NAMALWA (cell line): ENCODE measurements around the gene SMC3.
"Not testable (repeated sequence)": the region's sequence is repeated elsewhere in the genome, so short reads cannot be mapped to it uniquely, and the experiment has no call there.

Source experiments
- DNase-seq: peaks from one replicate; pipeline ENCODE4 v3.0.0-alpha.2; 2015; ENCODE audit warnings: low spot score

SMC3 gene

DNA sequence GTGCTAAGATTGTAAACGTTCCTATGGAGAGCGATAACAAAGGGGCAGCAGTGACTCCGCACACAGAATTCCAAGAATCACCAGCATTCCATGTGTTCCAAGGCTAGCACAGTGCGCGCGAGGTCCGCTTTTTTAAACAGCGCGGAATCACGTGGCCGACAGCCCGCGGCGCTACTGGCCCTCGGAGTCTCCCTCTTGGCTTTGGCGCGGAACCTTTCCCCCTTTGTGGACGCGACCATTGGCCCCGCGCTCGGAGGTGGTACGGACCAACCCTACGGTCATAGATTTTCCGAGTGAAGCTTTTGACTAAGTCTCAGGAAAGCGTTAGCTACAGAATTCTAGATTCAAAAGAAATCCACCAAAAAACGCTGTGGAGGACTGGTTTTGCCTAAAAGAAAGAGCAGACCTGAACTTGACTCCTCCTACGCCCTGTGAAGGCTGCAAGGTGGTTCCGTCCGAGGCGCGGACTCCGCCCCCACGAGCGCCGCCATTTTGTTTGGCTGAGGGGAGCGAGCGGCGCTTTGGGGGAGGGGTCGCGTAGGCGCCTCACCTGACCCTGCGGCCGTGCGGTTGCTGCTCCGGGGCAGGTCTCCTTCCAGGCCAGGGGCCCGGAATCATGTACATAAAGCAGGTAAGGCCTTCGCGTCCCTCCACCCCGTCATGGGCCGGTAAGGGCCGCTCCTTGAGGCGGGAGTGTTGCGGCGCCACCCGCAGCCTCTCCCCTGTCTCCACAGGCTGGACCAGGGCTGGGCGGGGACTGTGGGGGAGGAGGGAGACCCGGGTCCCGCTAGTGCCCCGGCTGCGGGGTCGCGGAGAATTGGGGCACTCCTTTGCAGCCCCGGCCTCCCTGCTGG is at the start of gene SMC3:
TSS of gene SMC3 (plus strand) at position 495 of the 854 bp plus-strand sequence. CDS start at position 617, 122 bp downstream.
- peak; percentile 93 for DNase-seq

DNA sequence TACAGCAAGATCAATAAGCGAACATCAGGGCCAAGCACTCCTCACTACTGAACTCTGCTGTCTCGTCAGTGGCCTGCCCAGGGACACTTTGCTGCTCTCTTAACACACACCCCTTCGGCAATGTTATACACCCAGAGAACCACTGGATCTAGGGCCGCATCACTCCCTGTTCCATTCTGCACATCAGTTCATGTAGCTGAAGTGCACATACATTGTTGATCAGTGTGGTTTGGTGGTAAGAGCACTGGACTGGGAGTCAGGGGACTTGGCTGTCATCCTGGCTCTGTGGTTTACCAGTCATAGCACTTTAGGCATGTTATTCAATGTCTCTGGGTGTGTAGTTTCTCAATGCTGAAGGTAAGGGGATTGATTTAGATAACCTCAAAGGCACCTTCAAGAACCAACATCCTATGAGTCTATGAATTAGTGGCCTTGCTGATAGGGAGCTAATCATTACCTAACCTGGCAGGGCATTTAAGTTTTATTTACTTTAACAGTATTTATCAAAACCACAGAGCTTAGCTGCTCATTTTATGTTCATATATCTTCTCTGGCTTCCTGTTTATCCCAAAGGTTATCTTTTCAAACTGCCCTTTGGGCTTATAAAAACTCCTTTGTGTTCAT is 45.0 kb upstream of the SMC3 start:
- no peak for DNase-seq

DNA sequence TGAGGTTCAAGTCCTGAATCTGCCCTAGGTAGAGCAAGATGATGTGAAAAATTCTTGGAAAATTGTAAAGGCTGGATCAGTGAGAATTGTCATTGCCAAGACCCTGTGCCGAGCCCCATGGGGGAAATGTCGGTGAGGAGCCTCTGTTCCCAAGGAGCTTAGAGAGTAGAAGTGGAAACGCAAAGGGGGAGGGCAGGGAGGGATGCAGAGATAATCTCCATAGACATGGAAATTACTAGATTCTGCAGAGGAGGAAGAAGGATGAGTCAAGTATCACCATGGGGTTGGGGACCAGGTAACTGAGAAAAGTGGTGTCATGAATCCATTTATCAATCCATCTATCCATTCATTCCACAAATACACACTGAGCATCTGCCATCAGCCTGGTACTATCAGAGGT is 43.8 kb upstream of the SMC3 start:
- no peak for DNase-seq

DNA sequence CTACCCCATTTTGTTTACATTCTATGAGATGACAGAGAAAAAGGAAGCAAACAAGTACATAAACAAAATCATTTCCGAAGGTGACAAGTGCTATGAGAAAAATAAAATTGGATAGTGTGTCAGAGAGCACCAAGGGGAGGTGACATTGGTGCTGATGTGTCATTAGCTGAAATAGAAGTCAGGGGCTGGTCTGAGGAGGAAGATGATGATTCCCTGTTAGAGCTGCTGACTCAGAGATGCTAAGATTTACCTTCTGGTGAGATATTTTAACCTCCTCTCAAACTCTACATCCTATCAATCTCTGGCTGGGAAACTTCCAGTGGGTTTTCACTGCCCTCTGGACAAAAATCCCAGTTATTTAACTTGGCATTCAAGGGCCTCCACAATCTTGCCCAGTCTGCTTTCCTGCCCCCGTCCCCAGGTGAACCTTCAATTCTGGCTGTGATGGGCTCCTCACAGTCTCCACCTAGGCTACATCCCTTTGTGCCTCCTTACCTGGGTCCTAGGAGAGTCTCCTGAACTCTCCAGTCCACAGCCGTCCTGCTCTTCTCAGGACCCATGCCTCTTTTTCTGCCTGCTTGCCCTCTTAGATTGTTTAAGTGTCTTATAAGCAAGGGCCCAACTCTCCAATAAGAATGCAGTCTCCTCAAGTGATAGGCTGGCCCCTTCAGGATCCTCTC is 43.2 kb upstream of the SMC3 start:
- DNase-seq = no peak

DNA sequence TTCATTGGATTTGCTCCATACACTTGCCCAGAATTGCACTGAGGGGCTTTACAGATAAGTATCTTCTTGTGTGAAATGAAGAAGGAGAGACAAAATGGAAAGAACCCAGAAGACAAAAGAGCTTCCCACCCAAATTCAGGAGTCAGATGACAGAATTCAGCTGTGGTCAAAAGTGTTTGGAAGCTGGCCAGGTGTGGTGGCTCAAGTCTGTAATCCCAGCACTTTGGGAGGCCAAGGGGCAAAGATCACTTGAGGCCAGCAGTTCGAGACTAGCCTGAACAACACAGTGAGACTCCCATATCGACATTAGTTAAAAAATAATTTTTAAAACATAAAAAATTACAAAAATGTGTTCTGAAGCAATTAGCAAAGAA is 42.6 kb upstream of the SMC3 start:
- DNase-seq = no peak

DNA sequence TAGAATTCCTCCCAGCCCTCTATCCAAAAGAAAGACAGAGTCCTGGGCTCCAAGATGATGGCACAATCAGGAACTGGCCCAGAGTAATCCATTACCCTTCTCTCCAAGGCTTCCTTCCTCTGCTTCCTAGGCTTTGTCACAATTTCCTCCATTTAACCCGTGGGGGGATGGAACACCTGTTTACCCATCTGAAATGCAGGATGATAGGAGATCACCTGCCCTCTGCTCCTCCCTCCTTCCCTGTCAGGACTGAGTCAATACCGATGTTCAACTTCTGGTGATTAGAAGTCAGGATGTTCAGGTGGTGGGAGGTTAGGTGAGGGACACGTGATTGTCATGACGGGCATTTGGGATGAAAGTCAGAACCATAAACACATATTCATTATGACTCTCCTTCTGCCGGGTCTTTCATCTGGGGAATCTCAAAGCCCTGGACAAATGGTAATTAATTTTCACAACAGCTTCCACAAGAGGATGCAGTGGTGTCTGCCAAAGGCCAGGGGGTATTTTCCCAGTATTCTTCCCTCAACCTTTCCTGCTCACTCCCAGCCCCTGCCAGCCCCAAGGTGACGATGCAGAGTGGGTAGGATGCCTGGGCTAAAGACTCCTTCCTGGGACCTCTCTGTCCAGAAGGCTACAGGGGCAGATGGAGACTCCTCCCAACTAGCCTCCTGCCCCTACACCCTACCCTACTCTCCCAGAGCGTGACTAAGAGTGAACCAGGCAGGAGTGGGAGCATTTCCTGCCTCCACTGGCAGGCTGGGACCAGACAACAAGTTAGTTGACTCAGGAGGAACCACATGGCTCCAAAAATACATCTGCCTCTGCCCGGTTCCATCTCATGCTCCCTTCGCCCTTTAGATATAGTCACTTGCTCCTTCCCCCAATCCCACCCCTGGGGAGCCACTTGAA is 41.9 kb upstream of the SMC3 start:
- DNase-seq = no peak

DNA sequence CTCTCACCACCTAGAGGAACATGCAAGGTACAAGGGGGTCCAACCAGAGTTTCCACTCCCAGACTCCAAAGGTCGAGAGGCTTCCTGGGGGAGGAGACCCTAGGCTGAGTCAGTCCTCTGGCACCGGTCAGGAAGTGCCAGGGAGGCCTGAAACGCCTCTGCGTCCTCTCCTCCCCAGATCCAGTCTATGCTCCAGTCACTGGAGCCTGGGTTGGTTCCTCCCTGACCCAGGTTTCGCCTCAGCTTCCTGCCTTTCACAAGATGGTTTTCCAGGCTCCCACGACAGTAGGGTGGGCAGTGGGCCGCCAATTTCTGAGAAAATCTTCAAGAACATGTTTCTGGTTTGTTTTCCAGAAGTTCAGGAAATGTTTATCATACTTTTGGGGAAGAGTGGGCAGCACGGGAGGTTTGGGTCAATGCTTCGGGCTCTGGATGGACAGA is 39.7 kb upstream of the SMC3 start:
- DNase-seq = no peak

DNA sequence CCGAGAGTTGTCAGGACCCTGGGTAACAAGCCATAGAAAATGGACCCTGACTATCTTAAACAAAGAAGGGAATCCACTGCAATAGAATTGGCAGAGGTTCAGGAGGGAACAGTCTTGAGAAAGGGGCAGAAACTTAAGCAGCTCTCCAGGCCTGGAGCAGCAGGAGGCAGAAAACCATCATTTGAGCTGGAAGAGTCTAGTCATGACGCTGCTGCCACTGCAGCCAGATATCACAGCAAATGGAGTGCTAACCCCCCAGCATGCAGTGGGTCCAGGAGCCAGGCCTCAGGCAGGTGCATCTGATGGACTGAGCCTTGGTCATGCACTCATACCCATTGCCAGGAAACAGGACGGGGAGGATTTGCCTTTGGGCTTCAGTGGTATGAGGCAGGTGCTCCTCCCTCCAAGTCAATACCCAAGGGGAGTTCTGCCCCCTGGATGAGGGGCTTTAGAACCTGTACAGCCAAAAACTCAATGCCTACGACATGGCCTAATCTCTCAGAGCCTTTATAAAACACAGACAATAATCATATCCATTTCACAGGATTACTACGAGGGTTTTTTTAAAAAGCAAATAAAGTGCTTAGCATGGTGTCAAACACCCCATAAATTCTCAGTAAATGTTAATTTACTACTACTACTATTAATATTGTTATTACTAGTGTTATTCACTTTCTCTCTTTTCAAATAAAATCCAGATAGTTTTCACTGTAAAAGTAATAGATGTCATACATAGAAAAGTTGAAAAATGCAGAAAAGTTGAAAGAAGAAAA is 39.1 kb upstream of the SMC3 start:
- peak; percentile 11 for DNase-seq

DNA sequence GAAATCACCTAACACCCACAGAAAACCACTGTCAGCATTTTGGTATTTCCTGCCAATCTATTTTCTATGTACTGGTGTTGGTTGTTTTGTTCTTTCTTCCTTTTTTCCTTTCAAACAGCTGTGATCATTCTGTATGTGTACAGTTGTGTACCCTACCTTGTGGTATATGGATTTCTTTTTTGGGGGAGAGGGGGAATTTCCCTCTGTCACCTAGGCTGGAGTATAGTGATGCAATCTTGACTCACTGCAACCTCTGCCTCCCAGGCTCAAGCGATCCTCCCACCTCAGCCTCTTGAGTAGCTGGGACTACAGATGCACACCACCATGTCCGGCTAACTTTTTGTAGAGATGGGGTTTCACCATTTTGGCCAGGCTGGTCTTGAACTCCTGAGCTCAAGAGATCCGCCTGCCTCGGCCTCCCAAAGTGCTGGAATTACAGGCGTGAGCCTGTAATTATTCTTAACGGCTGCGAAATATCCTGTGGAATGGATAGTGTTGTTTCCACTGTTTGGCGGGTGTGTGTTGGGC is 38.4 kb upstream of the SMC3 start:
- peak; percentile 28 for DNase-seq

DNA sequence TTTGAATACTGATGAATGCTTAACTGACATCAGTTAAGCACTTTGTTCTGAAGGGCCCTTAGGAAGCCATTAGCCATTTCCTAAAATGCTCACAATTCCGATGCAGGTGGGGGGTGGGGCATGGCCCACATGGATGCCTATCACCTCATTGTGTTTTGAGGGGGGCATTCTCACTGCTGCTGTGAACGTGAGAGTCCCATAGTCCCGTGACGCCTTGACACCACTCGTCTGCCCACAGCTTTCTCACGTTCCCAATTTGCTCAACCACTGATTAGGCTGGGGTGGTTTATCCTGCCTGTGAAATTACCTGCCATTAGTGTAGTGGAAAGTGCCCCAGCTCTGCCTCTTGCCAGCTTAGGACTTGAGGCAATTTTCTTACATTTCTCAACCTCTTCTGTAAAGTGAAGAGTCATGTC is 37.9 kb upstream of the SMC3 start:
- DNase-seq = no peak

DNA sequence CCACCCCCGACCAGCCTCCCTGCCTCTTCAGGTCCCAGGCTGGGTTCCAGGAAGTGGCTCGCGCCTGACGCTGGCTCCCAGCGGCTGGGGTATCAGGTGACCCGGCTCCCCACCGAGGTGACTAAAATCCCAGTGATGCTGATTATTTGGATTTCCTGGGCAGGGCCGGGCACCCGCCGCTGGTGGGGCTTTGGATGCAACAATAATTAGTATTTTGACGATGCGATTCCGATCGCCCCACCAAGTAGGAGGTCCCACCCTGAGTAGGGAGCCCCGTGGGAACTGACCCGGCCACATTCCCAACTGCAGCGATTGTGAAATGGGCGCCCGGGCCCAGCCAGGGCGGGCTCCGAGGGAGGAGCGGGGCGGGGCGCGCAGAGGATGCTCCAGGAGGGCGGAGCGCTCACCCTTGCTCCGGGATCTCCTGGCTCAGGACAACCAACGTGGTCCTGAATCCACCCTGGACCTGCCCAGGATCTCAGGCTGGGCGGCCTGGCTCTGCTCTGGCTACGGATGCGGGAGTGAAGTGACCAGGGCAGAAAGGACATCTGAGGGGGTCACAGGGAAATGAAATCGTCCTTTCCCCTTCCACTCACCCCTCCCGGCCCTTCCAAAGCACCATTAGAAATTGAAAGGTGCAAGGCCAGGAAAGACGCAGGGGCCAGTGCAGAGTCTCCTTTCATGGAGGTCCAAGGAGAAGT is 37.2 kb upstream of the SMC3 start:
- no peak for DNase-seq

DNA sequence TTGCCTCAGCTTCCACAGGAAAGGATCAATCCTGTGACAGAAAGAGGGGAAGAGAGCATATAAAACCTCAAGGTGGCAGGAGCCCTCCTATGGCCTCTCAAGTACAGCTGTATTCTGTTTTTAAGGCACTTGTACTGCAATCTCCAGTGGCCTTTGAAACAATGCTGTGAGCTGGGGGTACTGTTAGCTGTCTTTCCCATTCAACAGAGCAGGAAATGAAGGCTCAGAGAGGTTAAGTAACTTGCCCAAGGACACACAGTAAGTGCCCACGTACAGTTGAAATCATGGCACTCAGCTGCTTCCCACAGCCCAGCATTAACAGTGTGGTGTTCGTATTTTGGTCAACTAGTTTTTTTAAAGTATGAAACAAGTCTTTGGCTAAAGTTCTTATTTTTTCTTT is 35.8 kb upstream of the SMC3 start:
- no peak for DNase-seq

DNA sequence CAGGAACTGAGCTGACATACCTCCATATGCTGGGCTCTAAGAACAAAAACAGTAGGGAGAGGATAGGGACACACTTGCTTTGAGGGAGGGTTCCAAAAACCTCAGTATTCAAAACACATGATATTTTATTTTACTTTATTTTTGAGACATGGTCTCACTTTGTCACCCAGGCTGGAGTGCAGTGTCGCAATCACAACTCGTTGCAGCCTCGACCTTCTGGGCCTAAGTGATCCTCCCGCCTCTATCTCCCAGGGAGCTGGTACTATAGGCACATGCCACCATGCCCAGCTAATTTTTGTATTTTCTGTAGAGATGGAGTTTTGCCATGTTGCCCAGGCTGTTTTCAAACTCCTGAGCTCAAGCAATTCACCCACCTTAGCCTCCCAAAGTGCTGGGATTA is 34.9 kb upstream of the SMC3 start:
- not testable (repeated sequence) for DNase-seq

DNA sequence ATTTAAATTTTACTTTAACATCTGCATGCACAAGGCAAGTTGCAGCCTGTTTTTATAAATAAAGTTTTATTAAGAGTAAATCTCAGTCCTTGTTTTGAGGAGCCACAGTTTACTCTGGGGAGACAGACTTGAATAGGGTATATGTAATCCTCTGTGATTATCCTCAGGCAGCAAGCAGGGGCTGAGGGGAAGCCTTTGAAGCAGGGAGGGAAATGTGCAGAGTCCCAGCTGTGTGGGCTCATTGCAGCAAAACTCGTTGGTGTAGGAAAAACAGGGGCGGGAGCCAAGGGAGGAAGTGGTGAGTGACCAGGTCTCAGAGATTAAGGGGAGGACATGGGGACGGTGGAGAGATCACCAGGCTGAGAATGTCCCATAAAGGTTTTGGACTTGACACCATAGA is 34.3 kb upstream of the SMC3 start:
- no peak for DNase-seq

DNA sequence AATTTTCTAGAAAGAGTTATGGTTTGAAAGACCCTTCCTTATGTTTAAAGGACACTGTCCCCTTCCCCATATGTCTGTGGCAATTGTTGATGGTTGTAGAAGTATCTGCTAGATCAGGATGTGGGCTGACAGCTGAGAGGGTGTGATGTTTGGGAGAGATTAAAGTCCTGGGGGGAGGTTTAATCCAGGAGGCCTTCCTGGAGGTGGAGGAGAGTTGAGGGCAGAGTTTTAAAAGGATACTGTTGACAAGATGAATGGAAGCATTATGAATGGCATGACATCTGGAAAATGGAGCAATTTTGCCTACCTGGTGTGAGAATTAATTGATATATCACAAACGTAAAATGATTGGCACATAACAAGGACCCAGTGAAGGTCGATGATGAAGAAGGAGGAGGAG is 32.9 kb upstream of the SMC3 start:
- DNase-seq = no peak

DNA sequence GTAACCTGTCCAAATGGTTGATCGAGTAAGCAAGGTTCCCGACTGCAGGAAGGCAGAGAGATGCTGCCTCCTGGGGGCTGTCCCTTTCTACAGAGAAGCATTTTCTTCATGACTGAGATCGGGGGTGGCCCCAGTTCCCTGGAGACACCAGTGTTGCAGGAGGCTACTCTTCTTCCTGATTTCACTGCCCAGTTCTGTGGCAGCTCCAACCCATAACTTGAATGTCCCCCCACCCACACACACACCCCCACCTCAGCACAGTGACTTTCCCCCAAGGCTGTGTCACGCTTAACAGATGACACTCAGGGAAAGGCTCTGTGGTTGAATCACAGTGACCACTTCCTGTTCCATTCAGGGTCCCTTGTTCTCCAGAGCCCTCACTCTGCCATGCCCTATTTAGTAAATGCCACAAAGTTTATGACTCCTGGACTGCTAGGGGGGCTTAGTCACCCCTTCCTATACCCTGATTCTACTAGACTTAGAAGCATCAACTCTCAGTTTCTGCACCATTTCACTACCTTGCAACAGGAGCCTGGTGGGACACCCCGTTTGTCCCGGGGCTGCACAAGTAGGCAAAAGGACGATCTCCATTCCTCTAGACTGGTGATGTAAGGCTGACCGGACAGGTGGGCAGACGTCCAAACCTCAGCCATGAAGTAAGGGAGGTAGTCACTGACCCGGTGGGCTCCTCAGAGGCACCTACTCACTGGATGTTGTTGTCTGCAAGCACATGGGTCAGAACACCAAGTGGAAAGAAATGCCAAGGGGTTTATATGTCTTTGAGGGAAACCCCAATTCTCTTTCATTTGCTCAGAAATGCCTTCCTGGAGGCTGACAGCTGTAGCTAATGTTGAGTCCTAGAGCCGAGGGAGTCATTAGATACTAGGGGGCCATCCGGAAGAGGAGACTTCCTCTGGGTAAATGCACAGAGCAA is 31.3 kb upstream of the SMC3 start:
- peak; percentile 42 for DNase-seq

DNA sequence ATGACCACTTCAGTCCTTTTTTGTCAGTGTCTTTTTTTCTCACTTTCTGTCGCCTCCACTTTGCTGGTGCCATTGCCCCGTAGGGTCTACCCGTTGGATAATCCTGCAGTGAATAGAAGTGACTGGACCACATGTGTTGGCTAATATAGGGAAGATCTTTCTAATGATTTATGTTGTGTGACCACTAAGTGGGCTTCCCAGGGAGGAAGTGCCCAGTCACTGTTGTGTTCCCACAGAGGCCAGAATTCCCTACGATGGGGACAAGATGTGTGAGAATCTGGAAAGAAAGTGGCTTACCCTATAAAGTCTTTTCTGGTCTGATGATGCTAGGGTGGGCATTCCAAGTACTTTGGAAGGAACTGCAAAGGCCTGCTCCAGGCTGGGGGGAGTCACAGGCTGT is 28.4 kb upstream of the SMC3 start:
- no peak for DNase-seq

DNA sequence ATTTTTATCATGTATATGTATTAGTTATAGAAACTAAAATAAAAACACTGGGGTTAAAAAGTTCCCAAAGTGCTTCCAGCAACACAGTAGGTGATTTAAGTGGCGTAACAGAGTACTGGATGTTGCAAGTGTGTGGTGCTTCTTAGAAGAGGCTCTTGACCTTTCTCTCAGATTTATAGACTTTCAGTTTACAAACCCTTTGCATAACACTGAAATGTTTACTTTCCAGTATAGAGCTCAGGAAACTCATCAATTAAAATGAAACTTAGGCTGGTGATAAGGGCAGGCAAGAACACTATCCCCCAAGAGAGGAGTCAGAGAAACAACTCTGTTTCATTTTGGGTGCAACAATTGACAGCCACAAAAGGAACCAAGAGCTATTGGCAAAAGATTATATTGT is 27.5 kb upstream of the SMC3 start:
- DNase-seq = no peak

DNA sequence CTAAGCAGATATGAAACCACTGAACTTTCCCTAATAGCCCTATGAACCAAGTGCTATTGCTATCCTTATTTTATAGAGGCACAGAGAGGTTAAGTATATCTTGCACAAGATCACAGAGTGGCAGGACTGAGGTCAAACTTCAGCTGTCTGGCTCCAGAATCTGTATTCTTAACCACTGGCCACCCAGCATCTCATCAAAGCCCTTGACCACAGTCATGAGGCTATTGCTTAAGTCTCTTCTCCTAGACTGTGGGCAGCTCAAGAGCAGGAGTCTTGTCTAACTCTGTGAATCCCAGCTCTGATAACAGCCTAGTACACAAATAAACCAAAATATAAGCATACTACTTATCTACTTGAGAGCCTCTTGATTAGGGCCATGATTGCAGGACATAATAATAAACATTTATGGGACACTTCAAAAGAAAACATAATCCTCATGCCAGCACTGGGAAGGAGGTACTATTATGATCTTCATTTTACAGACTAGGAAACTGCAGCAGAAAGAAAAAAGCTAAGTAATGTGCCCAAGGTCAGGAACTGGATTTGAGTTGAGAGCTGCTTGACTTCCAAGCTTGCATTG is 22.4 kb upstream of the SMC3 start:
- DNase-seq = no peak
